DMS53 treated with DMSO at 0.1 percent for 48 hours (cell line): Measurements from ENCODE around the gene PPY.
"Not testable (repeated sequence)": the region's sequence is repeated elsewhere in the genome, so short reads cannot be mapped to it uniquely, and the experiment has no call there.

Source experiments
- DNase-seq: peaks from one replicate; lab custom pipeline; 2025; ENCODE audit not compliant: unreplicated experiment; lab: John Stamatoyannopoulos, UW

The PPY gene

DNA sequence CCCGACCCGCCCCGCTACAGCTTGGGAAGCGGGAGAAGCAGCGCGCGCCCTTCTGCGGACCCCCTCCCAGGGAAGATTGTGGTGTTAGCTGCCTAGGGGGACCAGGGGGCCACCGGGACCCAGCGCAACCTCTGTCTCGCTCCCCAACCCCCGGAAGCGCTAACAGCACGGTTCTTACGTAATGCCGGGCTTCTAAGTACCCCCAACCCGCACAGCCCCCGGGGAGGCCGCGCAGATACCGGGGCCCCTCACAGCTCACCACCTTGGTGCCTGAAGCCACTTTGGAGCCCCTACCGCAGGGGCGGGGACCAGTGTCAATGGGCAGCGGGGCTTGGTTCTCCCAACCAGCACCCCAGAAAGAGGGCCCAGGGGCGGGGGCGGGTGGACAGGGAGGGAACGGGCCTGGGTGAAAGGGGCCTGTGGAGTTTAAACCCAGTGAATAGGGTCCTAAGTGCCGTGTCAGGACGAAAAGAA is 35.3 kb downstream of the PPY start:
- no peak for DNase-seq

DNA sequence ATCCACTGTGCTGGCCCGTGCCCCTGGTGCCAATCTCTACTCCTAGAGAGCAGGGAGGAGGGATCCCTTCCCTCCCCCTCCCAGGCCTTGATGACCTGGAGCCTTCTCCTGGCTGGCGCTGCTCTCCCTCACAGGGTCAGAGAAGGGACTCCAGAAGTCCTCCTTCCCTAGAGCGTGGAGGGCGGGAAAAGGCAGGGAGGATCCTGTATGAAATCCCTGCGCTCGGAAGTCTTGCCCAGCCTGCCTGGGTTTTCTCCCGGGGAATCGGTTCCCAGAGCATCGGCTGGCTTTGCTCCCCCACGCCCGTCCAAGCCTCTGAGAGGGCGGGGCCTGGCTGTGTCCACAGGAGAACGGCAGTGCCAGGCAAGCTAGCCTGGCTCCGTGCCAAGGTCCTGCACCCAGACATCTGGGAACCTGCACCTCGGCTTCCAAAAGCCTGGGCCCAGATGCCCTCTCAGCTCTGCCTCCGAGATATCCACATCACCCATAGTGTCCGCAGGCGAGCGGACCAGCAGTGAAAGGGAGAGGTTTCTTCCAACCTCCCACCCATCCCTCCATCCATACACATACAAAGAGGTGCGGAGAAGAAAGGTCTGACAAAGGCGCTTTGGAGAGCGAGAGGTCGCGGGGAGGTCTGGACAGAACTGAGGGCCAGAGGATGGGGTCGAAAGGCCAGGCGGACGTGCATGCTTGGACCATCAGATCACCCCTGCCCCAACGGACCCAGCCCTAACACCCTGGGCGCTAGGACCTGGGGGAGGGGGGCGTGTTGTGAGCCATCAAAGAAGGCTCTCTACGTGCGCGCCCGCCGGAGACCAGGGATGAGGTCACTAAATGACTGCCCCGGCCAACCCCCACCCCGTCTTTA is 36.1 kb downstream of the PPY start:
- DNase-seq, result no peak

- DNase-seq, result no peak
Observed at GRCh38 chr17:43905400-43905984, 36.8 kb downstream of the PPY start.

DNA sequence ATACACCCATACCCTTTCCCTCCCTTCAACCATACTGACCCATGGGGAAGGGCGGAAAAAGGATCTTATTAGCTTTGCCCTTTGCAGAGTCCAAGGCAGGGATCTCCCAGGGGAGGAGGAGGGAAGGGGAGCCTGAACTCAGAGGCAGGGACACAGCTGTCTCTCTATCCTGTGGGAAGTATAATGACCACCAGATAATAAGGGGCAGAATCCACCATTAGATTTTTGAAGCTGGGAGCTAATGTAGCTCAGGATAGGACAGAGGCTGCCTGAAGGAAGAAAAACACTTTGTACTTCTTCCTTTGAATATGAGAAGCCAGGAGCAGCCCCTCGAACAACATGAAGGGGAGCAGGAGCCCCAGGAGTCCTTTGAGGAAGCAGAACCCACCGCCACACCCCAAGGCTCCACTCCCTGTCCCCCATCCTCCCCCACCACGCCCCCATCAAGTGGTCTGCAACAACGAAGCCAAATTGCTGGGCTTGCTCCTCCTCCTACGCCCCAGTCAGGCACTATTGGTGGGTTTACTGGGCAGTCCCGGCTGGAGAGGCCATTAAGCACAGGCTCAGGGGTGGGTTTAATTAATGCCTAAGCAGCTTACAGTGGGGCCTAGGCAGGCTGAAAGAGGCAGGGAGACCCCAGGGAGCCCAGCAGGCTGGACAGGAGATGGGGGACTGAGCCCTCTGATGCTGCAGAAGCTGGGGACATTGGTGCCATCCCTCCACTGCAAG is 40.3 kb downstream of the PPY start:
- DNase-seq, result no peak

GRCh38 chr17:43900858-43901754 is 41.2 kb downstream of the PPY start:
- DNase-seq, result no peak

GRCh38 chr17:43900183-43900857 is 42.0 kb downstream of the PPY start:
- DNase-seq, result peak; percentile 83

- no peak for DNase-seq
Observed at GRCh38 chr17:43898446-43898845, 43.8 kb downstream of the PPY start.

DNA sequence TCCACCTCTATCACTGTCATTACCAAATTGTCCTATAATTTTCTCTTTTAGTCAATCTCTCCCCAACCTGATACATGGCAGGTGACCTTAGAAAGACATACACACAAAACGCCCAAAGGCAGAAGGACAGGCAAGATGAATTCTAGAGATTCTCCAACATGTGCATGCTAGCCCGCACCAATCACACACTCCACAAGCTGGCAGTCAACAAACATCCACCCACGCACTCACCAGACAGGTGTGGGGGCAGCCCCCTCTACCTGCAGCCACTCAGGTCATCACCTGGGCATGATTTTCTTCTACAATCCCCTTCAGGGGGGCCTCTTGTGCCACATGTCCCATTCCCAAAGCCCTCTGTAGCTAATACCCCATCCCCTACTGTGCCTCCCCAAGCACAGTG is 44.4 kb downstream of the PPY start:
- no peak for DNase-seq

DNA sequence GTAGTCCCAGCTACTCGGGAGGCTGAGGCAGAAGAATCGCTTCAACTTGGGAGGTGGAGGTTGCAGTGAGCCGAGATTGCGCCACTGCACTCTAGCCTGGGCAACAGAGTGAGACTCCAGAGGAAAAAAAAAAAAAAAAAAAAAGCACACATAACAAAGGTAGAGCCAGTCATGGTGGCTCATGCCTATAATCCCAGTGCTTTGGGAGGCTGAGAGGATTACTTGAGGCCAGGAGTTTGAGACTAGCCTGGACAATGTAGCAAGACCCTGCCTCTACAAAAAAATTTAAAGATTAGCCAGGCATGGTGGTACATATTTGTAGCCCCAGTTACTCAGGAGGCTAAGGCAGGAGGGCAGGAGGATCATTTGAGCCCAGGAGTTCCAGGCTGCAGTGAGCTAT is 47.8 kb downstream of the PPY start:
- DNase-seq, result not testable (repeated sequence)

DNA sequence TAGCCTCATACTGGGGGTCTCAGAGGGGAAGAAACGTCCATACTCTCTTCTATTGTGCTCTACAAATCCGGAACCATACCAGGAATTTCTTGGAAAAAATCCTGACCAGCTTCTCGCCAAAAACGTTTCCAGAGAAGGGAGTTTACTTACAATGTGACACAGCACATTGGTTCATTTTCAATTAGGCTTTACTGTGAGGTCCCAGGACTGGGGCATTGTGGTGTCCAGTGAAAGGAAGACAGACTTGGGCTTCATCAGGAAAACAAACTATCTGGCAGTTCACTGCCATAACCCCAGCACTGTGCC is 49.7 kb downstream of the PPY start:
- no peak for DNase-seq

DNA sequence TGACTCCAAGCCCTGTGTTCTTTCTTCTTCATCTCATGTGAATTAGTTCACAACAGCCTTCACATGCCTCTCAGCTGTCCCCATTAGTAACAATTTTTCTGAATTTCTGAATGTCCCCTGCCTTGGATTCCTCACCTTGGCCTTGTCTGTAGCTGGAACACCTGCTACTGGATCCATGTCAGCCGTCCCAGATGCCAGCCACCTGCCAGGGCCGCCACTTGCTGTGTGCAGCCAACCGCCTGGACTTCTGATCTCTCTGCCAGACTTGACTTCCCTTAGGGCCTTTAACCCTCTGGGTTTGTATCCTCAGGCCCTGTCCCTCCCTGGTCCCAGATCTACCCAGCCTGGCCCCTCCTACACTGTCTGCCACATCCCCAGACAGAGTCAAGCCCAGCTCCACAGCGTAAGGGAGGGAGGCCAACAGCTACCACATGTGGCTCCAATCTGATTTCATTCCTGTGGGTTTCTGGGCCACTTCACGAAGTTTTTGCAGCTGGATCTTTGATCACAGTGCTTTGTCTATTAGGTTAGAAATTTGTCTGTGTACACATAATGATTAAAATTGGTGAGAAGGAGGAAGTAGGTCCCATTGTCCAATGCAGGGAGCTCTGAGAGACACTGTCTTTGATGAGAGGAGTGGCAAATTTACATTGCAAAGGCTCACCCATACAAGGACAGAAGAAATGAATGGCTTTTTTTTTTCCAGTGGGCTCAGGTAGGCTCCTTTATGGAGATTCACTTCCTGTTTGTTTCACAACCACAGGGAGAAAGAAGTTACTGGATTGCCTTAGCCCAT is 50.2 kb downstream of the PPY start:
- DNase-seq, result no peak
